Measurements from ENCODE around the gene RBM7. TPM values are rescaled to one million over a fixed set of nuclear protein-coding genes. Genes with fewer than 3 reads are reported as not detected.

The RBM7 gene
- total and polyA plus RNA-seq, 2 of the 13 experiments (the other 11 are each of a cell fraction or from before 2014, with no cell fraction given), result 30.5 to 32.3 TPM

DNA sequence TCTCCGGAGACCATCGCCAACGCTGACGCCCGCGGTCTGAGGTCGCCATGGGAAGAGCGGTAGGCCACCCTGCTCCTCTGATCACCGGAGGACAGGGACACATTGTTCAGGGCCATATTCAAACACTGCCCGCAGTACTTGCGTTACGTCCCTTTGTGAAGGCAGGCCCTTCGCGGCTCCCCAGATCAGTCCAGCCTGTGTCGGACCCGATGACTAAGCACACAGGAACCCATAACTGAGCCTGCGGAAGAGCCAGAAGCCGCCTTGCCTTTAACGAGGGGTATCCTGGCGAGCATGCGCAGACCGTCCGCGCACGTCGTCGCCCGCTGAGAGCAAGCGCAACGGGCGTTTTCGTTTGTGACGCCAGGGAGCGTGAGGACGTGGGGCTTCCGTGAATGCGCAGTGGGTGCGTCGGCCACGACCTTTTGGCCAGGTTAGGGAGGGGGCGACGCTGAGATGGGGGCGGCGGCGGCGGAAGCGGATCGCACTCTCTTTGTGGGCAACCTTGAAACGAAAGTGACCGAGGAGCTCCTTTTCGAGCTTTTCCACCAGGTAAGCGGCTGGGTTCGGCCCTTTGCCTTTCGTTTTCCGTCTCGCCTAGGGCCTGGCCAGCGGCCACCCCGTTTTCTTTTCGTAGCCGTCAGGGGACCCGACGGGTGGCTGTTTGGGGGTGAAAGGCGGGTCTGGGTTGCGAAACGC is at the start of gene RBM7, which contains the start of gene C11orf71 (continued):
- TF ChIP-seq ZNF543 (CRISPR knock-in tag; IDR thresholded peaks at IDR 0.05), result peak; percentile 78; the same call in 1 of the 2 replicates
- TF ChIP-seq MED13 (CRISPR knock-in tag; IDR thresholded peaks at IDR 0.05), result peak; percentile 90; the same call in 1 of the 2 replicates
- peak; percentile 19; the same call in 1 of the 2 replicates for TF ChIP-seq ZNF335 (CRISPR knock-in tag; IDR thresholded peaks at IDR 0.05)
- TF ChIP-seq MTF1 (CRISPR knock-in tag; IDR thresholded peaks at IDR 0.05), result peak; percentile 54; the same call in 1 of the 2 replicates
- TF ChIP-seq MAFK (conservative IDR thresholded peaks at IDR 0.05 in 1 of 2, IDR thresholded peaks at IDR 0.05 in 1 of 2; ENCODE audit: low read length in 2 of 2), result peak in 1 of 2 experiments; percentile 39; a peak in 1 of 4 replicates
- 0 out of 2 replicates have a peak, but pooled peaks have one; percentile 28 for TF ChIP-seq ZBTB21 (CRISPR knock-in tag; IDR thresholded peaks at IDR 0.05)
- 0 out of 2 replicates have a peak, but pooled peaks have one; percentile 10 for TF ChIP-seq SP5 (CRISPR knock-in tag; IDR thresholded peaks at IDR 0.05; ENCODE audit: borderline replicate concordance, low read depth)
- TF ChIP-seq, protein P1, sequence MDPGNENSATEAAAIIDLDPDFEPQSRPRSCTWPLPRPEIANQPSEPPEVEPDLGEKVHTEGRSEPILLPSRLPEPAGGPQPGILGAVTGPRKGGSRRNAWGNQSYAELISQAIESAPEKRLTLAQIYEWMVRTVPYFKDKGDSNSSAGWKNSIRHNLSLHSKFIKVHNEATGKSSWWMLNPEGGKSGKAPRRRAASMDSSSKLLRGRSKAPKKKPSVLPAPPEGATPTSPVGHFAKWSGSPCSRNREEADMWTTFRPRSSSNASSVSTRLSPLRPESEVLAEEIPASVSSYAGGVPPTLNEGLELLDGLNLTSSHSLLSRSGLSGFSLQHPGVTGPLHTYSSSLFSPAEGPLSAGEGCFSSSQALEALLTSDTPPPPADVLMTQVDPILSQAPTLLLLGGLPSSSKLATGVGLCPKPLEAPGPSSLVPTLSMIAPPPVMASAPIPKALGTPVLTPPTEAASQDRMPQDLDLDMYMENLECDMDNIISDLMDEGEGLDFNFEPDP (CRISPR knock-in tag; conservative IDR thresholded peaks at IDR 0.05), result no peak
- 0 out of 2 replicates have a peak, but pooled peaks have one; percentile 44 for TF ChIP-seq PCBP1 (IDR thresholded peaks at IDR 0.05; ENCODE audit: borderline replicate concordance, low read depth, low read length)
- peak; percentile 90; the same call in 1 of the 2 replicates for TF ChIP-seq ZNF567 (CRISPR knock-in tag; IDR thresholded peaks at IDR 0.05; ENCODE audit: borderline replicate concordance)
- TF ChIP-seq POLR2A (IDR thresholded peaks at IDR 0.05; ENCODE audit: insufficient read depth in 1 of 2, low read depth in 2 of 2, low read length in 2 of 2), result peak; percentile 97 to 98
- peak; percentile 90 for TF ChIP-seq SALL1 (CRISPR knock-in tag; IDR thresholded peaks at IDR 0.05)
- peak; percentile 82 for TF ChIP-seq SRSF1 (optimal IDR thresholded peaks at IDR 0.05; ENCODE audit: low read depth, low read length)
- peak; percentile 95; the same call in 1 of the 2 replicates for TF ChIP-seq KDM5B (CRISPR knock-in tag; IDR thresholded peaks at IDR 0.05; ENCODE audit: borderline replicate concordance)
- no peak for TF ChIP-seq MLLT10 (CRISPR knock-in tag; IDR thresholded peaks at IDR 0.05)
- peak; percentile 83 for TF ChIP-seq PHF20 (CRISPR knock-in tag; IDR thresholded peaks at IDR 0.05)
- TF ChIP-seq HDAC1 (CRISPR knock-in tag; IDR thresholded peaks at IDR 0.05), result peak; percentile 91
- TF ChIP-seq NONO (IDR thresholded peaks at IDR 0.05), result no peak
- TF ChIP-seq NONO (CRISPR knock-in tag; conservative IDR thresholded peaks at IDR 0.05), result peak; percentile 73; the same call in 1 of the 2 replicates
- peak; percentile 84 for TF ChIP-seq RARA (CRISPR knock-in tag; IDR thresholded peaks at IDR 0.05)
- TF ChIP-seq ZNF775 (CRISPR knock-in tag; IDR thresholded peaks at IDR 0.05; ENCODE audit: borderline replicate concordance), result no peak
- peak; percentile 49; the same call in 1 of the 2 replicates for TF ChIP-seq ZNF572 (CRISPR knock-in tag; IDR thresholded peaks at IDR 0.05)
- peak; percentile 76; the same call in 1 of the 2 replicates for TF ChIP-seq ZIK1 (CRISPR knock-in tag; IDR thresholded peaks at IDR 0.05; ENCODE audit: borderline replicate concordance, low read depth)
- TF ChIP-seq SMAD1 (CRISPR knock-in tag; IDR thresholded peaks at IDR 0.05; ENCODE audit: borderline replicate concordance, low read depth), result 0 out of 2 replicates have a peak, but pooled peaks have one; percentile 70
- peak; percentile 12; the same call in 1 of the 2 replicates for TF ChIP-seq SP4 (CRISPR knock-in tag; IDR thresholded peaks at IDR 0.05)
- TF ChIP-seq, protein P2, sequence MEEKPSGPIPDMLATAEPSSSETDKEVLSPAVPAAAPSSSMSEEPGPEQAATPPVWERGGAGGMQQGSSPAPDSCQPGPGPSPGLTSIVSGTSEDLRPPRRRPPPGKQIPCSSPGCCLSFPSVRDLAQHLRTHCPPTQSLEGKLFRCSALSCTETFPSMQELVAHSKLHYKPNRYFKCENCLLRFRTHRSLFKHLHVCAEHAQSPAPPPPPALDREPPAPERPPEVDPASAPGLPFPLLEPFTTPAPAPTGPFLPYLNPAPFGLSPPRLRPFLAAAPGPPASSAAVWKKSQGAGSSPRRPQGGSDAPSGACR (CRISPR knock-in tag; IDR thresholded peaks at IDR 0.05), result no peak
- TF ChIP-seq TSC22D2 (CRISPR knock-in tag; IDR thresholded peaks at IDR 0.05; ENCODE audit: borderline replicate concordance), result peak; percentile 27; the same call in 1 of the 2 replicates
